Activated CD4-positive, alpha-beta T cell treated with anti-CD3 and anti-CD28 coated beads, Interleukin-2, amount 50 U/mL, for 4 hours (primary cell): ENCODE results near the gene ZNF451.

Experiments
- DNase-seq, 2 experiments: peaks; one replicate each; pipeline ENCODE4 v3.0.0-alpha.2; 2020

ZNF451 gene

GRCh38 chr6:57215260-57215659 is 125.3 kb downstream of the ZNF451 start:
- DNase-seq, result no peak

- no peak for DNase-seq
Observed at GRCh38 chr6:57216235-57217101, 126.5 kb downstream of the ZNF451 start.

GRCh38 chr6:57217270-57217669 is 127.3 kb downstream of the ZNF451 start:
- no peak for DNase-seq
